ENCODE measurements around the gene WDFY3.

Gene WDFY3

GRCh38 chr4:84901740-84902281 lies 64.7 kb downstream of the WDFY3 start:
- no peak for DNase-seq

GRCh38 chr4:84901173-84901572 lies 65.3 kb downstream of the WDFY3 start:
- DNase-seq, result no peak

- no peak for DNase-seq
Observed at GRCh38 chr4:84899616-84900015, 66.9 kb downstream of the WDFY3 start.

DNA sequence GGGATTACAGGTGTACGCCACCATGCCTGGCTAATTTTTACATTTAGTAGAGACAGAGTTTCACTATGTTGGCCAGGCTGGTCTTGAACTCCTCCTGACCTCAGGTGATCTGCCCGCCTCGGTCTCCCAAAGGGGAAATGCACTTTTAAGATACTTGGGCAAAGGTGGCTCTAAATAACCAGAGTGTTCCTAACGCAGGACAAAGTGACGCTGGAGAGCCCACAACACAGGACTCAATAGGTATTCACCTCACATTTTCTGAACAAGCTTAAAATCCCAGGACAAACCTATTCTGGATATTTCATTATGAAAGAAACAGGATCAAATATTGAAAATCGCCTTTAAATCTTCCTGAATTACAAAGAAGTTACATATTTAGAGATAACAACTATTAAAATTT lies 69.0 kb downstream of the WDFY3 start:
- DNase-seq, result no peak

DNA sequence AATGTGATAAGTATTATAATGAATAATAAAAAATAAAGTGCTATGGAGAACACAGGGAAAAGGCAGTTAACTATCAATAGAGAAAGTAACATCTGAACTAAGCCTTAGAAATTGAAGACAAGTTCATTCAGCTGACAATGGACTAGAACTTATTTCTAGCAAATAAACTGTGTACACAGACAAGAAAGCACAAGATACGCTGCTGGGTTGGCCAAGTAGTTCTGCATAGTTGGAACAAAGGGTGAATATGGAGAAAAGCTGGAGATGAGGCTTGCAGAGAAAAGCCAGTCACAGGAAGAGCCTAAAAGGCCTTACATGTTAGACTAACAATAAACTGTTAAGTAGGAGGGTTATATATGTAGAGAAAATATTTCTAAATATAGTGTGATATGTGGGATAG lies 71.2 kb downstream of the WDFY3 start:
- DNase-seq, result no peak

GRCh38 chr4:84894621-84895020 lies 71.9 kb downstream of the WDFY3 start:
- DNase-seq, result no peak

GRCh38 chr4:84892950-84893349 lies 73.5 kb downstream of the WDFY3 start:
- no peak for DNase-seq

- no peak for DNase-seq
Observed at GRCh38 chr4:84887824-84888223, 78.7 kb downstream of the WDFY3 start.

- no peak for DNase-seq
Observed at GRCh38 chr4:84879651-84880200, 86.8 kb downstream of the WDFY3 start.

DNA sequence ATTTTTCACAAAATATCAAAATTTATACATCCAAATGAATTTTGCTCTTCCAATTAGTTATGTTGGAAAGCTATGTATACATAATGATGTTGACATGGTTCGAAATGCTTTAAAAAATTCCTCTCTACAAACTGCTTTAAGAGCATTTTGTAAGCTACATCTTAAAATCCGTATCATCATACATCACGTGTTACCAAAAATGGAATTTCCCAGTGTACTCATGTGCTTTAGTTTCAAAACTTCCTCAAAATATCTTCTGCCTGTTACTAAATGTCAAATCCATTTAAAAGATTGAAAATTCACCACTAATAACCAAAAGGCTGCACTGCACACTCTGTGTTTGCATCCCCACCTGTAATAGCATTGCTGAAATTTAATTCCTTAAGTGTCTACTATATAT lies 87.9 kb downstream of the WDFY3 start:
- no peak for DNase-seq

DNA sequence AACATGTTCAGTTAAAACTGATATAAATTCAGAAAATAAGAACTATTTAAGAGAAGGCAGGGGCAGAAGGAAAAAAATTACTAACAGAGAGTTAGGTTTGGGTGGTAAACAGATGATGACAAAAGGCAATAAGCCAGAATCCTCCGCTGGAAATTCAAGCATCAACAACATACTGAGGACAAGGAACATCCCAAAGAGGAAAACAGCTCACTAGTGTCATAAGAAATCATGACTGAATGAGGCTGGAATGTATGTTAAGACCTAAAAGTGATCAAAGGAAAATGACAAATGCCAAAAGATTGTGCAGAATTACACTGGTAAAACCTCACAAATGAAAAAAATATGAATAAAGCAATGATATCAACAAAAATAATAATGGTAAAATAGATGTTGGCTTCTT lies 88.4 kb downstream of the WDFY3 start:
- DNase-seq, result no peak

DNA sequence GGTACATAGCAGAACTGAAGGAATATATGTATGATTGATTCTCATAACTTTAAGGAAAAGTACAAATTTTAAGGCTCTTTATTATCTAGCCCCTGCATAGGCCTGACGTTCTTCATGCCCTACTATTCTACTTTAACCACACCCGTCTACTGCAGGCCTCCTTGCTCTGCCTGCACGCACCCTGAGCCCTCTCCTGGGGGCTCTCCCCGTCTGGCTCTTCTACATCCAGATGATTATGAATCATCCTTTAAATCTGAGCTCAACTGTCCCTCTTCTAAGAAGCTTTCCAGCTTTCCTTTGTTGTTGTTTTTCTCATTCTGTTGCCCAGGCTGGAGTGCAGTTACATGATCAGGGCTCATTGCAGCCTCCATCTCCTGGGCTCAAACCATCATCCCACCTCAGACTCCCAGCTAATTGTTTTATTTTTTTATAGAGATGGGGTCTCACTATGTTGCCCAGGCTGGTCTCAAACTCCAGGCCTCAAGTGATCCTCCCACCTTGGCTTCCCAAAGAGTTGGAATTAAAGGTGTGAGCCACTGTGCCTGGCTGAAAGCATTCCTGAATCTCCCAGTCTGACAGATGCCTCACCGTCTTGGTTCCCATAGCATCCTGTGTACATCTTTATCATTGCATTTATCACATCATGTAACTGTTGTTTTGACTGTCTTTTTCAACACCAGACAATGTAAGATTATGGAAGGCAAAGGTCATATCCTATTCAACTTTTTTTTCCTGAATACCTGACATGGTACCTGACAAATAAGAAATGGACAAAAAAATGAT lies 89.2 kb downstream of the WDFY3 start:
- no peak for DNase-seq

GRCh38 chr4:84875636-84876371 lies 90.7 kb downstream of the WDFY3 start:
- DNase-seq, result no peak

DNA sequence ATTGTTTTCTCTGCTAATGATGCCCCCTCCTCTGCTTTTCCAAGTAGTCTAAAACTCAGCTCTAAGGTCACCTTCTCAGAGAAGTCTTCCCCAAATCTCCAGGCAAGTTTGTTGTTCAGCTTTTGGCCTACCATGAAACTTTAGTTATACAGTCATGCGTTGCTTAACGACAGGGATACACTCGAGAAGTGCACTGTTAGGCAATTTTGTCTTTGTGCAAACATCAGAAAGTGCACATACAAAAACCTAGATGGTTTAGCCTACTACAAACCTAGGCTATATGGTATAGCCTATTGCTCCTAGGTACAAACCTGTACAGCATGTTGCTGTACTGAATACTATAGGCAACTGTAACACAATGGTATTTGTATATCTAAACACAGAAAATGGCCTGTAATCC lies 91.9 kb downstream of the WDFY3 start:
- no peak for DNase-seq

DNA sequence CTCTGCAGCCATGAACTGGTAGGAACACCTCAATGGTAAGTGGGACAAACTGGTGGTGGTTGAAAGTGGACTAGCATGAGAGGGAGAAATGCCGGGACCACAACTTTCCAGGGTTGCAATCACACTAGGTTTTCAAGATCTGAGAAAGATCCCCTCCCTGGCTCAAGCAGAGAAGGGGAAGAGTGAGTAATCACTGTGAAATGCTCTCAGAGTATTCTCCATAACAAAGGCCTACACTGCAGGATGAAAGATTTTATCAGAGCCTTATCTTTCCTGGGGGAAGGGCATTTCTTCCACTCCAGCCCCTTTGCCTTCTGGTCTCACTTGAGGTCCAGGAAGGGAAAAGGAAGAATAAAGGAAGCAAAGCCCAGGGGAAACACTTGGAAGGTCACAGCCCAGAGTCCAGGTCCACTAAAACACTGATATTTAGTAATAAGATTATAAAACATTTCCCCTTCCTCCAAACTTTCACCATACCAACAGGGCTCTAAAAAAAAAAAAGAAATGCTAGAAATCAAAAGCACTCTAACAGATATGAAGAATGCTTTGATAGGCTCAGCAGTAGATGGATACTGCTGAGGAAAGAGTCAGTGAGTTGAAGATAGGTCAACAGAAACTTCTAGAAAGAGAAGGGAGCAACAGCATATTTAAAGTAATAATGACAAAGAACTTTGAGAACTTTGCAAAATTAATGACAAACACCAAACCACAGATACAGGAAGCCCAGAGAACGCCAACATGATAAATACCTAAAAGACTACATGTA lies 95.9 kb downstream of the WDFY3 start:
- no peak for DNase-seq

DNA sequence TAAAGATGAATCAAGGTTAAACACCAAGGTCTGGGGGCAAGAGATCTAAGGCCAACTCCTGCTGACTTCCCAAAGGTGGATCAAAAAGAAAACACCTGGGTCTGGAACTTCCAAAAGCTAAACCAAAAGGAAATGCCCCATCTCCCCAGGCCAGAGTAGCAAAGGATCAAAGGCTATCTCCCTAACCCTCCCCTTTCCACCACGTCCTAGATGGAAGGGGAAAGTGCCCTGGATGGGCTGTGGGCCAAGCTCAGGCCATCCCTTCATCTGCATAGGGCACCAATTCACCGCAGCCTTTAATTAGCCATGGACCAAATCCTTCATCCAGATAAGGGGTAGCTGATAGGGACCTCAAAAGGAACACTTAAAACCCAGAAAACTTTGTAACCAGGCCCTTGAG lies 100.2 kb downstream of the WDFY3 start:
- DNase-seq, result no peak

DNA sequence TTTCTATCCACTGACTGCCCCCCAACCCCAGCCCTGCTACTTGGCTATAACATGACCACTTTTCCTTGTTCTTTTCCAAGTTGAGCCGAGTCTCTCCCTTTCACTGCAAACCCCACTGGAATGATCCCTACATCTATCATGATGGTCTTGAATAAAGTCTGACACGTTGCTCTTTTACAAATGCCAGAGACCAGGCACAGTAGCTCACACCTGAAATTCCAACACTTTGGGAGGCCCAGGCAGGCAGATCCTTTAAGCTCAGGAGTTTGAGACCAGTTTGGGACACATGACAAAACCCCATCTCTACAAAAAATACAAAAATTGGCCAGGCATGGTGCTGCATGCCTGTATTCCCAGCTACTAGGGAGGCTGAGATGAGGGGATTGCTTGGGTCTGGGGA lies 100.9 kb downstream of the WDFY3 start:
- no peak for DNase-seq

GRCh38 chr4:84862064-84862463 lies 104.4 kb downstream of the WDFY3 start:
- DNase-seq, result no peak

DNA sequence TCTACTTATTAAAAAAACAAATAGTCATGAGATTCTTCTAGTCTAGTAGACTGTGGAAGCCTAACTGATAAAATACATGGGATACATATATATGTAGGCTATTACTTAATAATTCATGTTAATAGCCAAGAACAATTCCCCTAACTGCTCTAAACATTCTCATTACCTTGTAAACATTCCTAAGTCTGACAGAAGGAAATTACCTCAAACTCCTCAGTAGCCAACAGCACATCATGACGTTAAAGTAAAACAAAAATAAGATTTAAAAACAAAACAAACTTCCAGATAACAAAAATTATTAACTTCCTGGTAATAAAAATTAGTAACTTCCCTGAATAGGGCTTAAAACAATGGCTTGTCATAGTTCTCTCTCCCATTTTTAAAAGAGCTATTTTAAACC lies 109.2 kb downstream of the WDFY3 start:
- DNase-seq, result no peak

- no peak for DNase-seq
Observed at GRCh38 chr4:84856468-84857049, 109.9 kb downstream of the WDFY3 start.

DNA sequence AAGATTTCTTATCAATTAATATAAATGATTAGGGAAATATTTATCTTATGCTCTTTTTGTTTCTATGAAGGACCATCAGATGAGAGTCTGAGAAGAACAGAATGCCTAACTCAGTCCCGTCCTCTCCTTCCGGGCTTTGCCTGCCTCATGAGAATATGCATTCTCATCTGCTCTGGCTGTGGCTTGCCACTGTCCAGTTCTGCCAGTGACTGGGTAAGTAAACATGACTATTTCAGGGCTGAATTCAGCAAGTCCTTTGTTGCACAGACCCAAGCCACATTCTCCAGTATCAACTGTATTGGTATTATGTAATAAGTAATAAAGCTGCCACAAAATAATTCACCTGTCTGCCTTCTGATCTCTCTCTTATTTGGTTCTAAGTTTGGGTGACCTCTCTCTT lies 110.7 kb downstream of the WDFY3 start:
- no peak for DNase-seq

- no peak for DNase-seq
Observed at GRCh38 chr4:84852081-84852480, 114.4 kb downstream of the WDFY3 start.
